Measurements from ENCODE around the gene CLUH. TPM values are rescaled to one million over a fixed set of nuclear protein-coding genes. Genes with fewer than 3 reads are reported as not detected.

CLUH gene
- total and polyA plus RNA-seq, 2 donors (not counting 3 experiments of a cell fraction or from before 2014, with no cell fraction given), result 33.8 to 80.7 TPM

- no TSS peak for BruUV-seq (replicated peaks)
- CTCF ChIA-PET, result no interaction called here
Measured at GRCh38 chr17:2690165-2691068, 21.1 kb downstream of the CLUH start.

GRCh38 chr17:2689411-2690164 is 22.0 kb downstream of the CLUH start:
- no peak for DNase-seq (ENCODE audit: low read depth, low spot score)
- H3K4me3 ChIP-seq (replicated peaks in 1 of 3; ENCODE audit: insufficient read depth in 1 of 3, low read depth in 1 of 3, low read length in 3 of 3), result no peak overlapping the region
- H3K27ac ChIP-seq (ENCODE audit: insufficient read depth, low read depth, low read length), result no peak overlapping the region
- H4K20me1 ChIP-seq (replicated peaks; ENCODE audit: control insufficient read depth, extremely low read depth, insufficient read depth, low read length), result peaks cover 3% of the 10 kb centered on the region
- intact Hi-C loops (cut with micrococcal nuclease), result no loop called here
- TF ChIP-seq FOS (IDR thresholded peaks at IDR 0.05; ENCODE audit: borderline replicate concordance, insufficient read depth, low read length) (no peak), GATA2 (IDR thresholded peaks at IDR 0.05; ENCODE audit: insufficient read depth, insufficient read length, low read depth, low read length) (no peak), POLR2A (IDR thresholded peaks at IDR 0.05; ENCODE audit: low read depth, low read length) (no peak), EZH2 (IDR thresholded peaks at IDR 0.05; ENCODE audit: borderline replicate concordance, low read depth, low read length, severe bottlenecking) (no peak), POLR2AphosphoS5 (IDR thresholded peaks at IDR 0.05; ENCODE audit: insufficient read depth, low read depth, low read length) (no peak), JUN (IDR thresholded peaks at IDR 0.05; ENCODE audit: borderline replicate concordance, insufficient read depth, insufficient read length, low read depth) (no peak), MYC (IDR thresholded peaks at IDR 0.05; ENCODE audit: low read depth, low read length) (no peak)
- TF ChIP-seq, protein P1, sequence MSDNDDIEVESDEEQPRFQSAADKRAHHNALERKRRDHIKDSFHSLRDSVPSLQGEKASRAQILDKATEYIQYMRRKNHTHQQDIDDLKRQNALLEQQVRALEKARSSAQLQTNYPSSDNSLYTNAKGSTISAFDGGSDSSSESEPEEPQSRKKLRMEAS (IDR thresholded peaks at IDR 0.05; ENCODE audit: insufficient read depth, insufficient read length), result no peak
- TF ChIP-seq, protein P2, sequence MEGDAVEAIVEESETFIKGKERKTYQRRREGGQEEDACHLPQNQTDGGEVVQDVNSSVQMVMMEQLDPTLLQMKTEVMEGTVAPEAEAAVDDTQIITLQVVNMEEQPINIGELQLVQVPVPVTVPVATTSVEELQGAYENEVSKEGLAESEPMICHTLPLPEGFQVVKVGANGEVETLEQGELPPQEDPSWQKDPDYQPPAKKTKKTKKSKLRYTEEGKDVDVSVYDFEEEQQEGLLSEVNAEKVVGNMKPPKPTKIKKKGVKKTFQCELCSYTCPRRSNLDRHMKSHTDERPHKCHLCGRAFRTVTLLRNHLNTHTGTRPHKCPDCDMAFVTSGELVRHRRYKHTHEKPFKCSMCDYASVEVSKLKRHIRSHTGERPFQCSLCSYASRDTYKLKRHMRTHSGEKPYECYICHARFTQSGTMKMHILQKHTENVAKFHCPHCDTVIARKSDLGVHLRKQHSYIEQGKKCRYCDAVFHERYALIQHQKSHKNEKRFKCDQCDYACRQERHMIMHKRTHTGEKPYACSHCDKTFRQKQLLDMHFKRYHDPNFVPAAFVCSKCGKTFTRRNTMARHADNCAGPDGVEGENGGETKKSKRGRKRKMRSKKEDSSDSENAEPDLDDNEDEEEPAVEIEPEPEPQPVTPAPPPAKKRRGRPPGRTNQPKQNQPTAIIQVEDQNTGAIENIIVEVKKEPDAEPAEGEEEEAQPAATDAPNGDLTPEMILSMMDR (IDR thresholded peaks at IDR 0.05; ENCODE audit: extremely low read depth in 1 of 2, insufficient read depth in 1 of 2, low read depth in 1 of 2, low read length in 2 of 2), result no peak
- H3K36me3 ChIP-seq (ENCODE audit: control insufficient read depth in 2 of 2, extremely low read depth in 1 of 2, insufficient read depth in 2 of 2, low read length in 2 of 2), result peaks cover 0 to 6% of the 10 kb centered on the region in 2 experiments
- no peaks in the 10 kb centered on the region for H3K9me3 ChIP-seq (replicated peaks; ENCODE audit: control insufficient read depth, insufficient read depth, low read length)
- no peaks in the 10 kb centered on the region for H3K27me3 ChIP-seq (ENCODE audit: control insufficient read depth in 2 of 2, insufficient read depth in 2 of 2, low read length in 2 of 2)
- POLR2A ChIA-PET, result no interaction called here
- dilution Hi-C loops (cut with MboI; ENCODE audit: extremely low pct_ligation_motif_present, low sequenced_read_pairs), result no loop called here
- H3K9me1 ChIP-seq (replicated peaks; ENCODE audit: control insufficient read depth, extremely low read depth, insufficient read depth, low read length), result no peaks in the 10 kb centered on the region
- H3K79me2 ChIP-seq (ENCODE audit: control insufficient read depth, insufficient read depth, low read length), result no peaks in the 10 kb centered on the region
- no peak overlapping the region for H3K9ac ChIP-seq (replicated peaks; ENCODE audit: extremely low read depth, insufficient read depth, low read length)
- BruUV-seq (replicated peaks), result TSS peak; percentile 52
- no peaks in the 10 kb centered on the region for H3K4me1 ChIP-seq (ENCODE audit: control insufficient read depth, extremely low read depth, insufficient read depth, low read length)
- CTCF ChIA-PET, result no interaction called here
- no peak for FAIRE-seq
- no peak overlapping the region for H3K4me2 ChIP-seq (ENCODE audit: insufficient read depth, low read length)
- no peak overlapping the region for H2AFZ ChIP-seq (ENCODE audit: low read depth, low read length)

More at GRCh38 chr17:2690165-2691068, 21.1 kb downstream of the CLUH start:
- Histone ChIP-seq H3K27me3 (ENCODE audit: control insufficient read depth in 2 of 2, insufficient read depth in 2 of 2, low read length in 2 of 2) (no peaks in the 10 kb centered on the region), H3K9me3 (replicated peaks; ENCODE audit: control insufficient read depth, insufficient read depth, low read length) (no peaks in the 10 kb centered on the region), H4K20me1 (replicated peaks; ENCODE audit: control insufficient read depth, extremely low read depth, insufficient read depth, low read length) (no peaks in the 10 kb centered on the region), H3K4me3 (replicated peaks in 1 of 3; ENCODE audit: insufficient read depth in 1 of 3, low read depth in 1 of 3, low read length in 3 of 3) (no peak overlapping the region), H3K9me1 (replicated peaks; ENCODE audit: control insufficient read depth, extremely low read depth, insufficient read depth, low read length) (no peaks in the 10 kb centered on the region), H3K36me3 (ENCODE audit: control insufficient read depth in 2 of 2, extremely low read depth in 1 of 2, insufficient read depth in 2 of 2, low read length in 2 of 2) (peaks cover 0 to 7% of the 10 kb centered on the region in 2 experiments), H3K9ac (replicated peaks; ENCODE audit: extremely low read depth, insufficient read depth, low read length) (no peak overlapping the region), H3K4me1 (ENCODE audit: control insufficient read depth, extremely low read depth, insufficient read depth, low read length) (no peaks in the 10 kb centered on the region), H2AFZ (ENCODE audit: low read depth, low read length) (no peak overlapping the region), H3K27ac (ENCODE audit: insufficient read depth, low read depth, low read length) (no peak overlapping the region), H3K4me2 (ENCODE audit: insufficient read depth, low read length) (no peak overlapping the region), H3K79me2 (ENCODE audit: control insufficient read depth, insufficient read depth, low read length) (no peaks in the 10 kb centered on the region)
- FAIRE-seq, result no peak
- no peak for TF ChIP-seq POLR2A (IDR thresholded peaks at IDR 0.05; ENCODE audit: low read depth, low read length)
- no peak for TF ChIP-seq POLR2AphosphoS5 (IDR thresholded peaks at IDR 0.05; ENCODE audit: insufficient read depth, low read depth, low read length)
- TF ChIP-seq GATA2 (IDR thresholded peaks at IDR 0.05; ENCODE audit: insufficient read depth, insufficient read length, low read depth, low read length), result no peak
- TF ChIP-seq EZH2 (IDR thresholded peaks at IDR 0.05; ENCODE audit: borderline replicate concordance, low read depth, low read length, severe bottlenecking), result no peak
- dilution Hi-C loops (cut with MboI; ENCODE audit: extremely low pct_ligation_motif_present, low sequenced_read_pairs) (no loop called here), intact Hi-C loops (cut with micrococcal nuclease) (no loop called here)
- POLR2A ChIA-PET, result no interaction called here
- no peak for DNase-seq (ENCODE audit: low read depth, low spot score)
